HG03060 (cell line): ENCODE results near the gene FAM3D.

Source experiments
- ATAC-seq: cut with Tn5 transposase; IDR thresholded peaks from one replicate; pipeline ENCODE4 v1.9.1; 2021; ENCODE audit warnings: low read depth, moderate number of reproducible peaks; ENCODE audit not compliant: unreplicated experiment

Gene FAM3D

DNA sequence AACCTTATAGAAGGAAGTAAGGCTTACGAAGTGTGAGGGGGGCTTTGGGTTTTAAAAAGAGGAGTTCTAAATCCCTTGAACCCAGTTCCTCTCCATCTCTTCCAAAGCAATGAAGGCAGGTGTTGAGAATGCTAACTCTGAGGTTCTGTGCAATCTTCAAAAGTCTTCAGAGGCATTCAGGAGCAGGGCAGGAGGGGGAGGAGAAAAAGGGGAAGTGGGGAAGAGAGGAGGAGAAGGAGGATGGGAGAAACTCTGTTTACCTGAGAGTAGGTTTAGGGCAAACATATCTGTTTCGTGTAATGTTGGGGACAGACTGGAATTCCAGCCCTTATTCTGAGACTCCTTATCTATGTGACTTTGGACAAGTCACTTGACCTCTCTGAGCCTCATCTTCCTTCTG, 36.9 kb downstream of the FAM3D start:
- ATAC-seq, result no peak

DNA sequence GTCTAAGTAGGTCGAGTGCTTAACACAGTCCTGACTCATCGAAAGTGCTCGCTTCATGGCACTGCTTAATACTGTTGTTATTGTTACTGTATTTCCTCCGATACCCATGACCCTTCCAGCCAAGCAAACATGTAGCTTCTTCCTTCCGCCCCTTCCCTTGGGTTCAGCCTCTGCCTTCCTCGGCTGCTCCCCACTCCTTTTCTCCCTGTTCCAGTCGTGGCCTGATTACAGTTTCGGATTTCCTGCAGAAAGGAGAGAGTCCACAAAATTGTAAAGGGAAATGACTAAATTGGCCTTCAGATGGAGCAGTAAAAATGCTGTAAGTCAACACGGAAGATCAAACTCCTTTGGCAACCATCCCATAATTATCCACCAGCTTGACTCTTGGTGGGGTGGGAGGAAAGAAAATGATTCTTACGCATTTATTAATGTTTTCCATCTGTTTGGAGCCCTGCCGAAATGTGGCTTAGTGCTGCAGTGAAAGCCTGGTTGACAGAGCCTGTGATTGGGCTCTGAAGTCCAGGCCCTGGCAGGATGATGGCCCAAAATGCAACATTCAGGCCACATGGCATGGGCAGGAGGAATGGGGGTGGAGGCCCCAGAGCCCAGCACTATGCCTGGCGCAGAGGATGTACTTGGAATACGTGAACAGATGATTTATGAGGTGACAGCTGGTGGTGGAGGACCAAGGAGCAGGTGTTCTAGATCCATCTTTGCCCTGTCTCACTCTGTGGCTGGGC, 37.6 kb downstream of the FAM3D start:
- ATAC-seq, result no peak

- no peak for ATAC-seq
Observed at GRCh38 chr3:58627941-58628340, 38.6 kb downstream of the FAM3D start.

- no peak for ATAC-seq
Observed at GRCh38 chr3:58627570-58627885, 39.0 kb downstream of the FAM3D start.

GRCh38 chr3:58626841-58627569, 39.6 kb downstream of the FAM3D start:
- ATAC-seq, result no peak

- no peak for ATAC-seq
Observed at GRCh38 chr3:58625196-58625824, 41.3 kb downstream of the FAM3D start.

DNA sequence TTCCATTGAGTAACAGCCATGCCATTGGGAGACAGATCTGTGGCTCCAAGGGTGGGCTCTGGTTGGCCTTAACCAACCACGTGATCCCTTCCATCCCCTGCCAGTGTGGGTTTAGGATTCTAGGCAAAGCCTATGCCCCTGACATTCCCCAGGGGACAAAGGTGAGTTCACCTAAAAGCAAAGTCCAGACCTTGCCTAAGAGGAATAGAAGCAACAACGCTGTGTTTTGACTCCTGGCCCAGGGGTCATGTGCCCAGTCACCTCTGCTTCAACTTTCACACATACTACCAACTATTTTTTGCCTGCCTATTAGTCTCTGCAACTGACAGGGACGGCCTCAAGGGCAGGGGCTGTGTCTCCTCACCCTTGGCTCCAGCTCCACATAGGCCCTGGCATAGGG, 42.0 kb downstream of the FAM3D start:
- ATAC-seq, result no peak

GRCh38 chr3:58623961-58624360, 42.6 kb downstream of the FAM3D start:
- ATAC-seq, result no peak

GRCh38 chr3:58623478-58623877, 43.1 kb downstream of the FAM3D start:
- ATAC-seq, result no peak

GRCh38 chr3:58622892-58623291, 43.7 kb downstream of the FAM3D start:
- no peak for ATAC-seq

DNA sequence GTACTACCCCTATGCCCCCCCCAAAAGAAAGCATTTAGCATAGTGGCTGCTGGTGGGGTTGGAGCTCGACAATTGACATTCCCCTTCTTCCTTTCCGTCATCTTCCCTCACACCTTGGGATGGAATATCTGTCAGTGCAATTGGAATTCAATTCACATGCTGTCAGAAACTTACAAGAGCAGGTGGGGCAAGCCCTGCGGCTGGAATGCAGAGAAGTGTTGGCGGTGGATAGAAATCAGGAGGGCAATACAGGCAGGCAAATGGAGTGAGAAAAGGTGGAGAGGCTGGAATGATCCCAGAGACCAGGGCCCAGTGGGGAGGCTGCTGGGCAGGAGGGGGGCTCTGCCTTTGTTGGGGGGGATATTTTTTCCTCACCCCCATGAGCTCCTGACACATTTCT, 44.1 kb downstream of the FAM3D start:
- ATAC-seq, result no peak

DNA sequence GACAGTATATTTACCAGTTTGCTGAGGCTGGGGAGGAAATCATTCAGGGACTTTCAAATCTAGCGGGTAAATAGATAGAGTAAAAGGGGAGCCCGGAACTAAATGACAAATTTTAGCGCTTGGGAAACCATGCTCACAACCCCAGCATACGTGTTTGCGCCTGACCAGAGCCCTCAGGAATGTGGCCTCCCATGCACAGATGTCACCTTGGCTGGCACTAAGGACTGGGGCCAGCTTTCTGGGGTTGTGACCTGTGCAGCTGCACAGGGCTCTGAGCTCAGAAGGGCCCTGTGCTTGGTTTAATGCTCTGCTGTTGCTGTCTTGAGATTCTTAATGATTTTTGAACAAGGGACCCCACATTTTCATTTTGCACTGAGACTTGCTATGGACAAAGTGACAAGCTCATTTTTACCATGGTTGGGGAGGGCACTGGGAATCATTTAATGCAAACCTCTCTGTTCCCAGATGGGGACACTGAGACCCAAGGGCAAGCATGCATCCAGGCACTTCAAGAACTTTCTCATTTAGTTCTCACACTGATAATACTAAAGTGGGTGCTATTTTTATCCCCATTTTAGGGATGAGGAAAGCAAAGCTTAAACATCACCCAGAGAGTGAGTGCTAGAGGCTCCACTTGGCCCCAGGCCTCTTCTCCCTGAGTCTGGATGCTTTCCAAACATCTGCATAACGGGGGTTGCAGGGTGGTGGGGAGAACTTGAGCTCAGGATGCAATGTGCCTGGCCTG, 45.3 kb downstream of the FAM3D start:
- ATAC-seq, result no peak

GRCh38 chr3:58620421-58620820, 46.2 kb downstream of the FAM3D start:
- no peak for ATAC-seq

DNA sequence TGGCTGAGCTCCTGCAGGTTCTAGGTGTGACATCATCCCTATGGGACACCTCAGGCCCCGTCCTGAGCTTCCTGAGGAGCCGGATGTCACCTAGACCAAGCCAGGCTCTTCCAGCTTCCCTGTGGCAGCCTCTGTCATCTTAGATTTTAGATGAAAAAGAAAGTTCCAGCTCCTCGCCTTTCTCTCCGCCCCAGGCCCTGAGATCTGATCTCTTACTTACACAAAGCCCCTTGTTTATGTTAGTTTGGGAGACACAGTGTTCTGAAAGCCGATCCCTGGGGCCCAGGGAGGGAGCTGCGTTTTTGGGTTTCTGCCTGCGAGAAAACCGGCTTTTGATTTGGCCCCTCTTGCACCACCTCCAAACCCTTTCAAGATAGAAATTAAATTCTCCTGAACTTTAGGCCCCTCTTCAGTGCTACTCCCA, 49.2 kb downstream of the FAM3D start:
- no peak for ATAC-seq

DNA sequence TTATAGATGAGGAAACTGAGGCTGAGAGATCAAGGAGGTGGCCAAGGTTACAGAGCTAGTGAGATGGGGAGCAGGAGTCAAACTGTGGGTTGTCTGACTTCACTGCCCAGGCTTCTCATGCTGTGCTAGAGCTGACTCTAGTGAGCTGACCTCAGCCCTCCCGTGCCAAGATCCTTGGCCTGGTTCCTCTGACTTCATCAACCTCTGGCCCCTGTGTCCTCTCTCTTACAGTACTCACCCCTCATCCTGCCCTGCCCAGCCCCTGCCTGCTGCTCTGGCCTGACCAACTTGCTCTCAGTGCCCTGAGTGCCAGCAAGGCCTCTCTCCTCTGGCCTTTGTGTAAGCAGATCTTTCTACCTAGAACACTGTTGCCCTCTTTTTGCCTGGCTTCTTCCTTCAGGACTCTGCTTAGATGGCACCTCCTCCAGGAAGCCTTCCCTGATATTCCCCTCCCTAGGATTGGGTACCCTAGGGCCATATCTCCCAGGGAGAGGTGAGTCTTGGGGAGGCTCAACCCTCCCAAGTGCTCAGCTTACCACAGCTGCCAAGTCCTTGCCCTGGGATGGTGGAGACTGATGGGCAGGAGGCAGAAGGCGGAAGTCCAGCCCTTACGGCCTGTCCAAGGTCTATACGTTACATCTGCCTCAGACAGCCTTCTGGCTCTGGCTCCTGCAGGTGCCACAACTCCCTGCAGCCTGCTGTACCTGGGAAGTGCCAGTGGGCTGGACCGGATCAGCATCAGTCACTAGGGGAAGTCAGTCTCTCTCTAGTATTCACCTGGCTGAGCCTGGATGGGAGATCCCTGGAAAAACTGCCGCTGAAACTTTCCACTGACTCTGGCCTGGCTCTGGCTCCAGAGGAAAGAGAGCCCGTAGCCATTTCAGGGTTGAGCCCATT, 53.1 kb downstream of the FAM3D start:
- ATAC-seq, result no peak

DNA sequence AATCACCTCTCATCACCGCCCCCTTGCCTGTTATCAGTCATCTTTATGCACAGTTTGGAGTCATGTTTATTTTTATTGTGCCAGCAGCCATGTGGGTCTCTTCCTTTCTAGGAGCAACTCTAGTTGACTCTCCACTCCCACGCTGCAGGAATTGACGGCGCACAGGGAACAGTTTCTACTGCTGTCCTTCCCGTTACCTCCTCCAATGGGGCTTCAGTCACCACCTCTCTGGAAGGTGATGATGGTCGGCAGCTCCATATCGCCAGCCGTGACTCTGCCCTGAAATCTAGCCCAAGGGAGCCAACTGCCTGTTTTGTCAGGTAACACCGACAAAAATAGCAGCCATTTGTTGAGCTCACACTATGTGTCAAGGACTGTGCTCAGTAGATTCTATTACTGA, 53.7 kb downstream of the FAM3D start:
- no peak for ATAC-seq

DNA sequence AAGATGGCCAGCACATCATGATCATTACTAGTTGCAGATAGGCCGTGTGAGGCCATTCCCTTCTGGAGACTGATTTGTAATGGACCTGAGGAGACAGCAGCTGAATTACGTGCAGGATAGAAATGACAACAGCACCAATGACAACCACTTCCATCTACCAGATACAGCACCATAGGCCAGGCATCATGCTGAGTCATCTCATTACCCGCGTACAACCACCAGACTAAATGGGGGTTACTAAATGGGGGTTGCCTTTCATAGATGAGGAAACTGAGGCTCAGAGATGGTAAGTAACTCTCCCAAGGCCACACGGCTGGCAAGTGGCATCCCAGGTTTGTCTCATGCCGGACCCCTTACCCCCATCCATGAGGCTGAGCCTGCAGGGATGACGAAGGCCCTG, 56.6 kb downstream of the FAM3D start:
- ATAC-seq, result no peak

DNA sequence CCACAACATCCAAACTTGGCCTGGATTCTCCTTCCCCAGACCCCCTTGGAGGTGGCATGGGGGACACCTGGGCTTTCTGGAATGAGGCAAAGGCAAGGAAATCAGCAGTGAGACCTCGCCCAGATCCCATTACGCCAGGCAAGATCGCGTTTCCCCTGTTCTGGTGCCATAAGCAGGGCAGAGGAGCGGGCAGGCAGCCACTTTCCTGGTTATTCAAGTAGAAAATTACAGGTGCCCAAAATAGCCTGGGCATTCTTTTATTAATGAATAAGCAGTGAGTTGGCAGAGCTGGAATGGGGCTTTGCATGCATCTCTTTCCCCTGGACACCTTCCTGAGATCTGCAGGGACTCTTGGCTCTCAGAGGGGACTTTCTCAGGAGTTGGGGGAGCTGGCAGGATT, 57.9 kb downstream of the FAM3D start:
- no peak for ATAC-seq

DNA sequence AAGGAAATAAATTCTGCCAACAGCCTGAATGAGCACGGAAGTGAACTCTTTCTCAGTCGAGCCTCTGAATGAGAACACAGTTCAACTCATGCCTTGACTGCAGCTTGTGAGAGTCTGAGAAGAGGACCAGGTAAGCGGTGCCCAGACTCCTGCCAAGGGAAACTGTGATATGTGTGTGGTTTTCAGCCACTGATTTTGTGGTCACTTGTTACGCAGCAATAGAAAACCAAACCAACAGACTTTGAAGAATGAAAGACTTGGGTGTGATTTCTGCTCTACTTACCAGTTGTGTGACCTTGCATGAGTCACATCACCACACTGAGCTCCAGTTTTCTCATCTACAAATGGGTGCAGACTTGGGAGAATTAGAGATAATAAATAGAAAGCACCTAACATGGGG, 58.8 kb downstream of the FAM3D start:
- no peak for ATAC-seq

GRCh38 chr3:58606693-58607092, 59.9 kb downstream of the FAM3D start:
- no peak for ATAC-seq
